Amniotic epithelial cell (primary cell): ENCODE measurements around the gene UBA7.
A peak's percentile ranks its signal among the peaks of the same experiment; 100 is the strongest.
"Not testable (repeated sequence)": the region's sequence is repeated elsewhere in the genome, so short reads cannot be mapped to it uniquely, and the experiment has no call there.

Experiments used
- DNase-seq: peaks from one replicate; pipeline ENCODE4 v3.0.0-alpha.2; 2010; ENCODE audit warnings: low read depth

Gene UBA7

DNA sequence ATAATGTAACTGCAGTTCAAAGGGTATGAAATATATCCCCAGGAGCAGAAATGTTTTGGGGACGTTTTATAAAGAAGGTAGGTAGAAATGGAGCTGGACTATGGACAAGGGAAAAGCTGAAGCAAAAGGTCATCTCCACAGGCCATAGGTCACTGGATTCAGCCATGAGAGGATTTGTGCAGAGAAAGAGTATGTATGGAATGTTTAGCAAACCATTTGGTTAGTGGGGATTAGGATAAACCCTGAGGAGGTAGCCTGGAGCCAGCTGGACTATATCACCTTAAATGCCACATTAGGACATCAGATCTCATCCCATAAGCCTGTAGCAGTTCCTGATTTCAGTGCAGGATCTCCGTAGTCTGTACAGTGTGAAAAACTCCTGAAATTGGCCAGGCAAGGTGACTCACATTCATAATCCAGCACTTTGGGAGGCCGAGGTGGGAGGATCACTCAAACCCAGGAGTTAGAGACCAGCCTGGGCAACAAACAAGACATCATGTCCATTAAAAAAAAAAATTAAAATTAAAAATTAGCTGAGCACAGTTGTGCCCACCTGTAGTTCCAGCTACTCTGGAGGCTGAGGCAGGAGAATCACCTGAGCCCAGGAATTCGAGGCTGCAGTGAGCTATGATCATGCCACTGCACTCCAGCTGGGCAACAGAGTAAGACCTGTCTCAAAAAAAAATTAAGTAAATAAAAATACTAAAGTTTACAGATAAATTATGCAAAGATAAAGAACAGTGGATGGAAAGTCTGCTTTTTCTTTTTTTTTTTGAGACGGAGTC lies 32.1 kb downstream of the UBA7 start:
- peak; percentile 82 for DNase-seq

DNA sequence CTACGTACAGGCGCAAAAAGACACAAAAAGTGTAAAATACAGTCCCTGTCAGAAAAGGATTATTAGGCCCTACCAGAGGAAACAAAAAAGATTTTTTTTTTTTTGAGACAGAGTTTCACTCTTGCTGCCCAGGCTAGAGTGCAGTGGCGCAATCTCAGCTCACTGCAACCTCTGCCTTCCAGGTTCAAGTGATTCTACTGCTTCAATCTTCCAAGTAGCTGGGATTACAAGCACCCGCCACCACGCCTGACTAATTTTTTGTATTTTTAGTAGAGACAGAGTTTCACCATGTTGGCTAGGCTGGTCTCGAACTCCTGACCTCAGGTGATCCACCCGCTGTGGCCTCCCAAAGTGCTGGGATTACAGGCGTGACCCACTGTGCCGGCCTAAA lies 32.8 kb downstream of the UBA7 start:
- peak; percentile 44 for DNase-seq

DNA sequence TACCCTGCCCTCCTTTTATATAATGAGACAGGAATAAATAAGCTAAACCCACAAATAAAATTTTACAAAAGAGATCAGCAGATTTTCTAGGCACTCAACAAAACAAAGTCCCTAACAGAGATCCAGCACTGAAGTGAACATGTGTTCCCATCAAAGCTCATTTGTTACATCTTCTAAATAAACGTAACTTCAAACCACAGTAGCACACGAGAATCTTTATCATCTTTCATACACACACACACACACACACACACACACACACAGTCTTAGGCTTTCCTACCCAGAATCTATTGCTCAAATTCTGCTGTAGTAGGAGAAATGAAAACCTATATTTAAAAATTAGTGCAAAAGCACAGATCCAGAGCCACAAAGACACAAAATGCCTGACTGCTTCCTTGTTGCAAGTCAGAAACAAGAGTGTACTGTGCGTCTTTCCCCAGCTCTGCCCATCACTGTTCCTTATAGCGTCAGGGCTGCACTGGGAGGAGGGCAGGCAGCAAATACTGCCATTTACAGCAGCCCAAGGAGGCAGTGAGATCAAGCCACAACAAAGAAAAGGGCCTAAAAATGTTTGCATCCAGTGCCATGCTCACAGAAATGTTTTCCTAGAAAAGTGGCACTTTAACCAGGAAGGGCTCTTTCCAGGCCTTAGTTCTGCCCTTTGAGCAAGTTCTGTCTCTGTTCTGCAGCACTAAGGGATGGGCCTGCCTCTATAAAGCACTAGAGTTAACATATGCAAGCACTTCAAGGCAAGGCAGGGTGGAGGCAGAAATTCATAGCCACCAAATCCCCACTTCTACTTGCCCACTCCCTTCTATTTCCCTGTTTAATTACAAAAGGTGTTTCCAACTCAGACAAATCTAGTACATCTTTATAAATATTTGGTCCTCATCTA lies 33.4 kb downstream of the UBA7 start:
- DNase-seq: peak; percentile 52

GRCh38 chr3:49779358-49780079 lies 34.2 kb downstream of the UBA7 start:
- DNase-seq: no peak

- not testable (repeated sequence) for DNase-seq
These were observed 37.7 kb downstream of the UBA7 start for GRCh38 chr3:49776101-49776500.

DNA sequence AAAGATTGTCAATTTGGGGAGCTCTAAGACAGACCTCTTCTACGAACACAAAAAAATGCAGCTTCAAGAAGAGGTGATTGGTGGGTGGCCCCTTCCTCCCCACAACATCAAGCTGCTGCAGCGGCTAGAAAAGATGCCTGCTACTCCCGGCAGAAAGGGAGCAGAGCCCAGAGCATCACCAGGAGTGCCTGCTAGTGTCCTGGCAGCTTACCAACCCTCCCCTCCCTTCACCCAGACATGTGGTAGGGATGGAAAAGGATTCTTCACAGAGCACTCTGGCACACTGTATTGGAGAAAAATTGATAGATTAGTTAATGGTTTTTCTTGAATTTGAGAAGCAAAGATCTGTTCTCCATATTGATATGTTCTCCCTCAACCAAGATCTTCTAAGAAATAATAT lies 38.2 kb downstream of the UBA7 start:
- DNase-seq: no peak

DNA sequence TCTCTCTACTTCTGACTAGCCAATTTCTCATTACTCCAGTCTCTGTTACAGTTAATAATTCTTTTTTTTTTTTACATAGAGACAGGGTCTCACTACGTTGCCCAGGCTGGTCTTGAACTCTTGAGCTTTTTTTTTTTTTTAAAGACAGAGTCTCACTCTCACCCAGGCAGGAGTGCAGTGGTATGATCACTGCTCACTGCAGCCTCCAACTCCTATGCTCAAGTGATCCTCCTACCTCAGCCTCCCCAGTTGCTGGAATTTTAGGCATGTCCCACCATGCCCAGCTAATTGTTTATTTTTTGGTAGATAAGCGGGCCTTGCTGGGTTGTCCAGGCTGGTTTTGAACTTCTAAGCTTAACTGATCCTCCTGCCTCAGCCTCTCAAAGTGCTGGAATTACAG lies 41.0 kb downstream of the UBA7 start:
- no peak for DNase-seq

DNA sequence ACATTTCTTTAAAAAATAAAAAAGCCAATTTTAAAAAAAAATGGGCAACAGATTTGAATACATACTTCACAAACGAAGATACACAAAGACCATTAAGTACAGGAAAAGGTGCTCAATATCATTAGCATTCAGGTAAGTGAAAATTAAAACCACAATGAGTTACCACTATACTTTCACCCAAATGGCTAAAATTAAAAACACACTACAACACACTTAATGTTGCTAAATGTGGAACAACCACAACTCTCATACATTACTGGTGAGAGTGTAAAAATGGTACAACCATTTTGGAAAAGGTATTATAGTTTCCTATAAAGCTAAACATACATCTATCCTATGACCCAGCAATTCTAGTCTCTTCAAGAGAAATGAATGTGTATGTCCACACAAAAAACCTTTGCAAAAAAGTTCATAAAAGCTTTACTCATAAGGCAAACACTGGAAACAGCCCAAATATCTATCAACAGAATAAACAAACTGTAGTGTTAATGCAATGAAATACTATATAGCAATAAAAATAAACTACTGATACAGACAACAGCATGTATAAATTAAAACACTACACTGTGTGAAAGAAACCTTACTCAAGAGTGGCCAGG lies 42.3 kb downstream of the UBA7 start:
- DNase-seq: no peak

DNA sequence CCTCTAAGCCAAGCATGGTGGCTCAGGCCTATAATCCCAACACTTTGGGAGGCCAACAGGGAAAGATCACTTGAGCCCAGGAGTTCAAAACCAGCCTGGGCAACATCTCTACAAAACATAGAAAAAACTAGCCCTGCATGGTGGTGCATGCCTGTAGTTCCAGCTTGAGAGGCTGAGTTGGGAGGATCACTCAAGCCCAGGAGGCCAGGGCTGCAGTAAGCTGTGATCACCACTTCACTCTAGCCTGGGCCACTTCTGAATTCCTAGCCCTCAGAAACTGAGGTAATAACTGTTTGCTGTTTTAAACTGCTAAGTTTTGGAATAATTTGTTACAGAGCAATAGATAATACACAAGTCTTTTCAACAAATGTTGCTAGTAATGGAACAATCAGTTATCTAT lies 43.8 kb downstream of the UBA7 start:
- DNase-seq: no peak

DNA sequence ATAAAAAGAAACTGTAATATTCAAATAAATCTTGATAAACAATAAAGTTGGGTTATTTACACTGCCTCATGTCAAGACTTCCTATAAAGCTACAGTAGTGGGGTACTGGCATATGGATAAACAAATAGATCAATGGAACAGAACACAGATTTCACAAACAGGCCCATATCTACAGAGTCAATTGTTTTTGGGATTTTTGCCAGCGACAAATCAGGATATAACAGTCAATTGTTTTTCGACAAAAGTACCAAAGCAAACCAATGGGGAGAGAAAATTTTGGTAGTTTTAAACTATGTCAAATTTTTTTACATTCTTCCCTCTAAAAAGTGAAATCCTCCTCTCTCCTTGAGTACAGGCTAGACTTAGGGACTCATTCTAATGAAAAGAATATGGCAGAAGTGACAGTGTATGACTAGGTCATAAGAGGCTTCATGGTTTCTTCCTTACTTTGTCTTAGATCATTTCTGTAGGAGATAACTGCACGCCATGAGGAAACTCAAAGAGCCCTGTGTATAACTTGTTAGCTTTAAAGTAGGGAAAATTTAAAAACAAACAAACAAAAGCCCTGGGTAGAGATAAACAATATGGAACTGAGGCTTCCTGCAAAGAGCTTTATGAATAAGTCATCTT lies 44.4 kb downstream of the UBA7 start:
- no peak for DNase-seq

- no peak for DNase-seq
These were observed 49.8 kb downstream of the UBA7 start for GRCh38 chr3:49763981-49764380.

GRCh38 chr3:49761661-49762060 lies 52.1 kb downstream of the UBA7 start:
- peak; percentile 61 for DNase-seq

DNA sequence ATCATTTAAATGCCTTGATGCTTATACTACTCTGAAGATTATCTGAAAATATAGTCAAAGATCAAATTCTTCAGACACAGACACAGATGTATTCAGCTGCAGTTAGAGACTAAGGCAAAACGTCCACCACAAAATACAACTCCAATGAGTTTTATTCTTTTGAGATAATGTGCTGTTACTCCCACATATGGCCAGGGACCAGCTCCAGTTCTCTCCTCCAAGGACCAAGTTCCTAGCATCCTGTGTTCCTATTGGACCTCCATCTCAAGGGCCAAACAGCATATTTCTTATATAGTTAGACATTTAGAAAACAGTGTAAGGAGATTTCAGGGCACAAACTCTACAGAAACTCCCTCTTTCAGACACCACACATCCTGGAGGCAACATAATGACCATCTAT lies 54.5 kb downstream of the UBA7 start:
- DNase-seq: peak; percentile 69

GRCh38 chr3:49757197-49757596 lies 56.6 kb downstream of the UBA7 start:
- DNase-seq: no peak

DNA sequence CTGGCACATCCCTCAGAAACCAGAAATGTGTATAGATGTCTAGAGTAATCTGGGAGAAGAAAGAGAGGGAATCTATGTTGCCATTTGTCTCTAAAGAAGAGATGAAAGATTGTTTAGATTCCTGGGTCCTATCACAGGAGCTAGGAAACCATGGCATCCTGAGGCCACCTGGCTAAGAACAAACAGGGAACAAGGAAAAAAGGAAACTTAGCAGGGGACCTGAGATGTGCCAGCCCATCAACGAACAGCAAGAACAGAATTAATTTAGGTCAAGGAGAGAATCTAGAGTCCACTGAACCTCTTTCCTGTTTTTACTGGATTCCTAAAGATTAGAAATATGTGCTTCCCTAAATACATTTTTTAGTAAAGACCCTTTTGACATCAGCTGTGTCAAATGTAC lies 57.7 kb downstream of the UBA7 start:
- DNase-seq: no peak
